OCI-LY1 (cell line): ENCODE results near the gene CIBAR2.

Experiments
- EZH2 ChIP-seq: fragments of 200-600 bp; sonication (generic), shearing (Covaris generic); IDR thresholded peaks from 2 replicates; pipeline ENCODE4 v1.8.0; 2017; ENCODE audit warnings: borderline replicate concordance, mixed run types, mild to moderate bottlenecking, antibody characterized with exemption, low read length, moderate library complexity, mixed read lengths
- TF ChIP-seq, protein P1 (sequence below): fragments of 200-600 bp; sonication (generic), shearing (Covaris generic); IDR thresholded peaks from 2 replicates; pipeline ENCODE4 v1.5.1; 2017; ENCODE audit warnings: mild to moderate bottlenecking, antibody characterized with exemption, low read length, moderate library complexity, mixed read lengths

DNA sequence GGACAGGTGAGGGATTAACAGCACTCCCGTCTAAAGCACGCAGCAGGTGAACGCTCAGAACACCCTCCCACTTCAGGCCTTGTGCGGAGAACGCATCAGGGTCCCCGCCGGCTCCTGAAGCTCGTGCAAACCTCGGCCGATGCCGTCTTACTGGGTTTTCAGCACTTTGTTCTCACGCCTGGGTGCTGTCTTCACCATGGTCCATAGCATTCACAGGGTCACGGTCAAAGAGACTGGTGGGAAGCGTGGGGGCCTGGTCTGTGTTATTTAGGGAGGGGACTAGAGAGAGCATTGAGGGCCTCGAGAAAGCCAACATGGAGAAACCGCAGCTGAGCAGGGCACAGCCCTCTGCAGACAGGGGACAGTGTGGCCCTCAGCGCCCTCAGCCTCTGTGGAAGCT, 26.6 kb downstream of the CIBAR2 start:
- TF ChIP-seq, protein P1, sequence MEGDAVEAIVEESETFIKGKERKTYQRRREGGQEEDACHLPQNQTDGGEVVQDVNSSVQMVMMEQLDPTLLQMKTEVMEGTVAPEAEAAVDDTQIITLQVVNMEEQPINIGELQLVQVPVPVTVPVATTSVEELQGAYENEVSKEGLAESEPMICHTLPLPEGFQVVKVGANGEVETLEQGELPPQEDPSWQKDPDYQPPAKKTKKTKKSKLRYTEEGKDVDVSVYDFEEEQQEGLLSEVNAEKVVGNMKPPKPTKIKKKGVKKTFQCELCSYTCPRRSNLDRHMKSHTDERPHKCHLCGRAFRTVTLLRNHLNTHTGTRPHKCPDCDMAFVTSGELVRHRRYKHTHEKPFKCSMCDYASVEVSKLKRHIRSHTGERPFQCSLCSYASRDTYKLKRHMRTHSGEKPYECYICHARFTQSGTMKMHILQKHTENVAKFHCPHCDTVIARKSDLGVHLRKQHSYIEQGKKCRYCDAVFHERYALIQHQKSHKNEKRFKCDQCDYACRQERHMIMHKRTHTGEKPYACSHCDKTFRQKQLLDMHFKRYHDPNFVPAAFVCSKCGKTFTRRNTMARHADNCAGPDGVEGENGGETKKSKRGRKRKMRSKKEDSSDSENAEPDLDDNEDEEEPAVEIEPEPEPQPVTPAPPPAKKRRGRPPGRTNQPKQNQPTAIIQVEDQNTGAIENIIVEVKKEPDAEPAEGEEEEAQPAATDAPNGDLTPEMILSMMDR: no peak
- TF ChIP-seq EZH2: no peak
